Activated CD8-positive, alpha-beta memory T cell treated with anti-CD3 and anti-CD28 coated beads for 1 hour (primary cell): Measurements from ENCODE around the gene EDEM2.
"Not testable (repeated sequence)": the region's sequence is repeated elsewhere in the genome, so short reads cannot be mapped to it uniquely, and the experiment has no call there.

Source experiments
- DNase-seq, 2 donors: peaks; one replicate each; pipeline ENCODE4 v3.0.0-alpha.2; 2020; ENCODE audit warnings: low read depth in 1 of 2; ENCODE audit errors: extremely low read depth in 1 of 2

EDEM2 gene

GRCh38 chr20:35168701-35169409, 21.7 kb upstream of the EDEM2 start:
- DNase-seq, result not testable (repeated sequence)

DNA sequence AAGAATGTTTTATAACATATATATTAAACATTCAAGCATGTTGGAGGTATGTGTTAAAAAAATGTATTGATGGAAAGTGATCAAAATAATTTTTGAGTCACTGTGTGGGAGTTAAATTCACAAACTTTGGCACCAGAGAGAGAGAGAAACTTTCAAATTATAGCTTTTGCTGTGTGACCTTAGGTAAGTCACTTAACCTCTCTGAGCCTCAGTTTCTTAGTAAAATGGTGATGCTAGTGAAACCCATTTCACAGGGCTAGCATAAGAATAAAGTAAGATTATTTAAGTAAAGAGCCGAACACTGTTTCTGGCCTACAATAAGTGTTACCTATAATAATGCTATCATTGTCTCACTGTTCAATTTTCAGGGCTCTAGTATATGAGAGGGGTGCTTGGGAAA, 20.7 kb upstream of the EDEM2 start:
- no peak for DNase-seq

DNA sequence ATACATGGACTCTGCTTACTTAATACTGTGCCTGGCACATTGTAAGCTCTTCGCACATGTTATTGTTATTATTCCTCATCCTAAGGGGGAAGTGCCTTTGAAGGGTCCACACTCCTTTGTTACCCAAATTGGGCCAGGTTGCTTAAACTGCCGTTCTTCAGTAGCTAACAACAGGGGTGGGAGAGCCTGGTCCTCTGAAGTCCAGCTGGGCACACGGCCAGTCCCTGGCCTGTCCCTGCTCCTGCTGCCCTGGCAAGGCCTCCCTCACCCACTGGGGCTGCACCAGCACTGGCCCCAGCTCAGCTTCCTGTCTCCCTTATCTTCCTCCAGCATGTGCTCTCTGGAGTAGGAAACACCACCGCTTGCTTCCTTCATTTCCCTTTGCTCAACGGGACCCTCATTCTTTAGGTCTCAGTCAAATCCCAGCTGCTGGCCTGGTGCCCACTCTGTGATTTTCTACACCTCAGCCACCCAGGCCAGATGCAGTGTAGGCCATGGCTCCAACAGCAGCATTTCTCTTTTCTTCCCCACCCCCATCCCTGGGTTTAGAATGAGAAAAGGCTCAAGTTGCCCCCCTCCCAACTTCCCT, 19.2 kb upstream of the EDEM2 start:
- DNase-seq, result no peak

DNA sequence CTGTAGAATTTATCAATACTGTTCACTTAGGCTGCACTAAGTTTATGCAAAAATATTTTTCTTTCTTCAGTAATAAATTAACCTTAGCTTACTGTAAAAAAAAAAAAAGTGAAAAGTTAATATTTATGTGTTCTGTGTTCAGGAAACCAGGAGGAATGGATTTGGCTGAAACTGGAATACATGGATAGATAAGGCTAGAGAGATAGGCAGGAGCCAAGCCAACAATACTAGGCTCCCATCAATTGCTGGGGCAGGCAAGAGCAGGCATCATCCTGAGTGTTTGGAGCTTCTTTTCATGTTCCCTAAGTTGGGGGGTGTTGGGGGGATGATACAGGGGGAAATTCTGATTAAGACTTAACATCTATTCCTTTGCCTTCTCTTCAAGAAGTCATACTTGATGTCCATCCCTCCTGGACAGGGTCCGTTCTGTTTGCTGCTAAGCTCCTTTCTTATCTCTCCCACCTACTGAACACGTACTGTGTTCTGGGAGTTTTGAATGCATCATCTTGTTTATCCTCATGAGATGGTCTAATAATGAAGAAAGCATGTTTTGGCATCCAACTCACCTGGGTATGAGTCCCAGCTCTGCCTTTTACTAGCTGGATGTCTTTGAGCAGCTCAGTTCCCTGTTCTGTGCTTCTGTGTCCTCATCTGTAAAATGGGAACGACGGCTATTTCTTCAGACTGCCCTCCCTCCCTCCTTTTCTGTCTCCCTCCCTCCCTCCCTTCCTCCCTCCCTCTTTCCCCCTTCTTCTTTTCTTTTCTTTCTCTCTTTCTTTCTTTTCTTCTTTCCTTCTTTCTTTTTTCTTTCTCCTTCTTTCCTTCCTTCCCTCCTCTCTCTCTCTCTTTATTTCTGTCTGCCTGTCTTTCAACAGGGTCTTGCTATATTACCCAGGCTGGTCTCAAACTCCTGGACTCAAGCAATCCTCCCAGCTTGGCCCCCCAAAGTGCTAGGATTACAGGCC, 18.4 kb upstream of the EDEM2 start:
- DNase-seq, result no peak

DNA sequence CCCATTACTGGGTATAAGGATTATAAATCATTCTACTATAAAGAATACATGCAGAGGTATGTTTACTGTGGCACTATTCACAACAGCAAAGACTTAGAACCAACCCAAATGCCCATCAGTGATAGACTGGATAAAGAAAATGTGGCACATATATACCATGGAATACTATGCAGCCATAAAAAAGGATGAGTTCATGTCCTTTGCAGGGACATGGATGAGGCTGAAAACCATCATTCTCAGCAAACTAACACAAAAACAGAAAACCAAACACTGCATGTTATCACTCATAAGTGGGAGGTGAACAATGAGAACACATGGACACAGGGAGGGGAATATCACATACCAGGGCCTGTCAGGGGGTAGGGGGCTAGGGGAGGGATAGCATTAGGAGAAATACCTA, 17.4 kb upstream of the EDEM2 start:
- DNase-seq, result not testable (repeated sequence)

- DNase-seq, result not testable (repeated sequence)
Measured at GRCh38 chr20:35160341-35160740, 13.2 kb upstream of the EDEM2 start.

- no peak for DNase-seq
Measured at GRCh38 chr20:35156978-35157377, 9.8 kb upstream of the EDEM2 start.

GRCh38 chr20:35155936-35156335, 8.8 kb upstream of the EDEM2 start:
- DNase-seq, result no peak

DNA sequence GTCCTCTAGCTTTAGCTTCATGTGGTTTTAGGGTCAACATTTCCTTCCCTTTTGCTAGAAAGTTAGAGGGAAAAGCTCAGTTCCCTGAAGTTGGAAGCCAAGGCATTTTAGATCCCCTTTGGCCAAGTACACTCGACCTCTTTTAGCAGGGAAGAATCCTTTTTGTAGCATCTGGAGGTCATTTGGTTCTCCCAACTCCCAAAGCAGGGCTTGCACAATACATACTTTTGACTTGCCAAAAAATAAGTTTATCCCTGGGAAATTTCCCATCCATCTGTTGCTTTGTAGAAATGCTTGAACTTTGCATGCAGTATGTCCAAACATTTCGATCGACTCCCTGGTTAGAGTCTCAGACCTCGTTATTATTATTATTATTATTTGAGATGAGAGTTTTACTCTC, 4.6 kb upstream of the EDEM2 start:
- no peak for DNase-seq

DNA sequence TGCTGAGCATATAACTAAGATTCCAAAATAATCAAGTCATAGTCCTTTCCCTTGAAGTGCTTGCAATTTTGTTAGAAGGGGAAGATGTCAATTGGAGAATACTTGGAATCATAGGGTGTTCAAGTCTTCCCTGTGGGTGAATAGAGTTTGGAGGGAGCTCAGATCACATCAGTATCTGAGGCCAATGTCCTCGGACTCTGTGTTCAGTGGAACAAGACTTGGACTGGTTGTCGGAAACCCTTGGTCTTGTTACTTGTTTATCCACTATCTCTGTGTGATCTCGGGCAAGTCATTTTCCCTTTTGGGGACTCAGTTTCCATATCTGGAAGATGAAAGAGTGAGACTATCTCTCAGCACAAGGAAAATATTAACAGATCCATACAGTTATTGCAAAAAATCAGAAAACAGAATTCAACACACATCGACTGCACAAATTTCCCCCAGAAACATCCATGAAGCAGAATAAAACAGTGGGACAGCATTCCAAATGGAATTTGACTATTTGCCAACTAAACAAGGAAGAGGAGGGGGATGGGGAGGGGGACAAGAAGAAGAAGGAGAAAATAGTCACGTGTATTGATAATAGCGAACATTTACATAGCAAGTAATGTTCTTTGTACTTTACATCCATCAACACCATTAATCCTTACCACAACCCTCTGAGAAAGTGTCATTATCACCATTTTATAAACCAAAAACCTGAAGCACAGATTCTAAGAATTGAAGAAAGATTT, 3.9 kb upstream of the EDEM2 start:
- DNase-seq, result no peak

GRCh38 chr20:35147575-35148071, 487 bp upstream of the EDEM2 start:
- not testable (repeated sequence) for DNase-seq

DNA sequence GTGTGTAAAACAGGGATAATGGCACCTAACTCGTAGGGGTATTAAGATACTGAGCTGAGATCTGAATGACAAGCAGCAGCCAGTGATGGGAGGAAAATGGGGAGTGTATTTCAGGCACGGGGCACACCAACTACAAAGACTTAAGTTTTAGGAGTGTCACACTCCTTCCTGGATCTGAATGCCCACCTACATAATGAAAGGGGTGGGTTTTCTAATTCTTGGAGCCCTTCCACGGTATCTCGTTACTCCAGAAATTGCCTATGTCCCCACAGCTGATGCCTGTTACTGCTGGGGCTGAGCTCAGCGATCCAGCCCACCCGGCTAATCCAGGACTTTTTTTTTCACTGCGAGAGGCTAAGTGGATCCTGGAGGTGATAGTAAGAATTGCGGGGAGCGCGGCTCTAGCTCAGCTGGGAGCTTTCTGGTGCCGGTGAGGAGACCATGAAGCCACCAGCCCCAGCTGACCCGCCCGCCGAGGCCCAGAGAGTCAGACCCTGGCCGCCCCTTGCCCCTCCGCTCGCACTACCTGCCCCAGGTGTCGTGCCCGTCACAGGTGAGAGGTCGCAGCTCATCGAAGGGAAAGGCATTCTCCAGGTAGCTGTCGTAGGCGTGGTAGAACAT, 727 bp downstream of the EDEM2 start:
- DNase-seq, result no peak

DNA sequence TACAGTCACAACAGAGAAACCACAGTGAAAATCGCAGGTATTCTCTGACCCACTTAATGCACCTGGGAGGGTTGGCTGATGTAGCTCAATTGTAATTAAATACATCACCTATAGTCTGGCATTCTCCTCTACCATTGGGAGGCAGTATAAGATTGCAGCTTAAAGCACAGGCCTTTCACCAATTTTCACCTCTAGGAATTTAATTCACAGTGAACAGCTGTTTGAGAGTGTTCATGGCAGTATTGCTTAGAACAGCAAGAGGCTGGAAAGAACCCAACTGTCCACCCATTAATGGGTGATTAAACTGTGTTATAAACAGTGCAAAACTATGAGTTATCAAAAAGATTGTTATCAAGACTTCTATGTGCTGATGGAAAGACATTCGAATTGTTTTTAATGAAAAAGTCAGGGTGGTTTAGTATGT, 2.0 kb downstream of the EDEM2 start:
- DNase-seq, result no peak

GRCh38 chr20:35144694-35145093, 2.4 kb downstream of the EDEM2 start:
- no peak for DNase-seq

DNA sequence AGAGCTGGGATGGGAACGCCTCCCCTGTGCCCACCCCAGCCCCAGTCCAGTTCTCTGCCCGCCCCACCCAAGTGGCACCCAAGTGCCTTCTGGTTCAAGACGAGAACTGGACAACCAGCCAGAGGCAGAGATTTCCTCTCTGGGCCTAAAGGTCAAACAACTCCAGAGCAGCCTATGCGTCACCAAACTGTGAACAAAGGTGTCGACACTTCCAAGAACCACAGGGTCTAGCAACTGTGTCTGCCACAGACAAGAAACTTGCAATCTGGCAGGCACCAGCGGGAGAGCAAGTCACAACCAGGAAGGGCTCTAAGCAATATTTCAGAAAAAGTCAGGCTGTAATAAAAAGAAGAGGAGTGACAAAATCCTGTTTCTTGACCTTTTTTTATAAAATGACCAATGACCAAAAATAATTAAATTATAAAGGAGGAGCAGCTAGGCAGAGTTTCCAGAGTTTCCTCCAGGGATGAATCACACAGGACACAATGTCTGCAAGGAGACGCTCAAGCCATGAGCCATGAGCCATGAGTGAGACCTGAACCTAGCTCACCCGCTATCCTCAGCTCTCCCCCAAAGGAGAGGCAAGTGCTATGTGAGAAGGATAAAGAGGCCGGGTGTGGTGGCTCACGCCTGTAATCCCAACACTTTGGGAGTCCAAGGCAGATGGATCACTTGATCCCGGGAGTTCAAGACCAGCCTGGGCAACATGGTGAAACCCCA, 11.1 kb downstream of the EDEM2 start:
- DNase-seq, result no peak

DNA sequence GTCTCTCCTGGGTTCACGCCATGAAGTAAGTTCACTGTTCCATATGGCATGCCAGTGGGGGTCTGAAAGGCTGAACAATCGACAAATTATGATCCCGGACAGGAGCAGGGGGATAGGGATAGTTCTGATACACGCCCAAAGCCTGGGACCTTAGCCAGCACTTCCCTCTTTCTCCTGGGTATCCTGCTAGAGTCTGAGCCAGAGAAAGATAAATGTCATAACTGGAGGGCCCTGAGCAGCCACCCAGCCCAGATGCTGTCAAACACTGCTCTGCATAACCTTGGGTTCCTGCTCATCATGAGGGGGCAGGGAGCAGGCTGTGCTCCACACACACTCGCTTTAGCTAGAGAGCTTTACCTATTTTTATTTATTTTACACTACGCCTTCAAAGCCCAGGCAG, 12.3 kb downstream of the EDEM2 start:
- DNase-seq, result no peak

GRCh38 chr20:35134472-35134871, 12.7 kb downstream of the EDEM2 start:
- DNase-seq, result no peak

GRCh38 chr20:35133735-35134134, 13.4 kb downstream of the EDEM2 start:
- DNase-seq, result no peak

GRCh38 chr20:35133031-35133430, 14.1 kb downstream of the EDEM2 start:
- DNase-seq, result no peak

GRCh38 chr20:35131934-35132333, 15.2 kb downstream of the EDEM2 start:
- DNase-seq, result no peak
